OCI-LY3 (cell line): ENCODE measurements around the gene CREB5.

Source experiments
- CTCF ChIP-seq: fragments of 200-600, 300-600 bp; sonication (generic); IDR thresholded peaks from 2 replicates; pipeline ENCODE4 v1.5.1; 2014; ENCODE audit warnings: antibody characterized with exemption, low read length, low read depth
- EZH2phosphoT487 ChIP-seq: fragments of 200-600 bp; shearing (Covaris generic); IDR thresholded peaks from 2 replicates; pipeline ENCODE4 v1.6.1; 2018; ENCODE audit warnings: antibody characterized with exemption, mixed run types, low read depth

GRCh38 chr7:28472332-28472731 is 60.0 kb downstream of the CREB5 start:
- TF ChIP-seq CTCF (no peak), EZH2phosphoT487 (no peak)
